Adrenal gland (tissue), 12 donors: ENCODE results near the gene IL1RAPL2. TPM values are rescaled to one million over a fixed set of nuclear protein-coding genes. Genes with fewer than 3 reads are reported as not detected.

ENCODE experiments used
- DNase-seq, 7 donors: peaks; one replicate each; pipeline ENCODE4 v3.0.0-alpha.2; 2019 to 2020
- H3K27ac ChIP-seq, 5 donors: fragments of 200-600 bp; sonication (generic) in 4 of 5; 1 replicate in 3 of 5; 2 replicates in 2 of 5; pipeline versions ENCODE4 v1.5.1 to v1.8.0; 2016 to 2020; ENCODE audit warnings: mild to moderate bottlenecking in 1 of 5
- H3K27me3 ChIP-seq: fragments of 200-600 bp; 2 replicates; pipeline ENCODE4 v1.8.0; 2021
- H3K36me3 ChIP-seq, 2 donors: fragments of 200-600 bp; replicated peaks in 1 of 2; 1 replicate in 1 of 2; 2 replicates in 1 of 2; pipeline versions ENCODE4 v1.5.1 to v1.8.0; 2018 to 2022
- H3K4me1 ChIP-seq, 2 donors: fragments of 200-600 bp; replicated peaks in 1 of 2; 1 replicate in 1 of 2; 2 replicates in 1 of 2; pipeline versions ENCODE4 v1.5.1 to v1.8.0; 2018 to 2021
- H3K4me3 ChIP-seq, 4 donors: fragments of 200-600 bp; sonication (generic) in 3 of 4; one replicate each; pipeline ENCODE4 v1.5.1; 2016 to 2018
- H3K9me3 ChIP-seq, 3 donors: fragments of 200-600 bp; sonication (generic) in 1 of 3; replicated peaks in 1 of 3; 1 replicate in 2 of 3; 2 replicates in 1 of 3; pipeline versions ENCODE4 v1.5.1 to v1.8.0; 2016 to 2021
- CTCF ChIP-seq, 6 experiments: fragments of 450-650 bp in 4 of 6; fragments of 200-600 bp in 2 of 6; sonication (generic) in 1 of 6; IDR thresholded peaks; 1 replicate in 5 of 6; 2 replicates in 1 of 6; pipeline versions ENCODE4 v1.5.1 to v1.8.0; 2016 to 2021; ENCODE audit warnings: antibody characterized with exemption in 6 of 6, mild to moderate bottlenecking in 2 of 6, moderate library complexity in 1 of 6
- POLR2A ChIP-seq, 2 donors: fragments of 450-650 bp; IDR thresholded peaks; one replicate each; pipeline ENCODE4 v1.6.1; 2017; ENCODE audit warnings: antibody characterized with exemption in 2 of 2, mild to moderate bottlenecking in 2 of 2, moderate library complexity in 1 of 2
- WGBS, 4 donors: extraction: QIAGEN DNeasy Blood & Tissue Kit in 2 of 4; methylation state at CpG; one replicate each; pipeline versions ENCODE4 v1.1.5 to v1.1.7; 2013 to 2017; 5-methylcytosine and 5-hydroxymethylcytosine counted together
- intact Hi-C, 2 donors: fragments of 100-400 bp; cut with DNase I; formaldehyde crosslinking; loops; one replicate each; pipeline versions ENCODE4 v1.14.1 to v1.15.0; 2022 to 2023
- polyA plus RNA-seq, 3 donors: library from polyadenylated mRNA; stranded (reverse); fragments of 200-250 nt in 2 of 3; fragments of 350-450 nt in 1 of 3; fragmentation: Illumina TruSeq in 1 of 3; extraction: RNeasy Lipid Tissue Mini Kit (QIAGEN cat#74804) in 1 of 3; gene quantifications; one replicate each; pipeline ENCODE4 v1.2.3, GENCODE V29; 2013 to 2014
- total RNA-seq, 9 donors: library from RNA; depleted of rRNA in 4 of 9; stranded (reverse); fragments of >200 nt in 4 of 9; fragments of 120-200 nt in 1 of 9; fragmentation: NEBNext Ultra II Directional in 1 of 9; extraction: Animal tissue kit (Norgen Biotek cat#: 25700) in 1 of 9; gene quantifications; one replicate each; pipeline versions ENCODE4 v1.1.0 to v1.2.4, GENCODE V29; 2013 to 2023
- donor health status: healthy with polysubstance abuse.
- donor health status: Bipolar disorder and iron deficiency.
- donor health status: DM: yes; HTN: yes; CAD: no.
- donor health status: DM: no; HTN: no; CAD: no.
- donor health status: DM: no; HTN: no; CAD: no.
- donor health status: DM: yes; HTN: yes; CAD: no.

IL1RAPL2 gene
- total and polyA plus RNA-seq, 12 donors: 0.27 to 8.4 (median 0.64) TPM; not detected in 5

- intact Hi-C loops: no loop called here
- no peak for DNase-seq
- H3K36me3 ChIP-seq: no peaks in the 10 kb centered on the region
- no peak overlapping the region for H3K27ac ChIP-seq
- WGBS, 4 donors: 25 to 51% (median 42%) methylated on average over 4 of the region's 4 CpGs
- H3K4me3 ChIP-seq: no peak overlapping the region
- H3K4me1 ChIP-seq: no peaks in the 10 kb centered on the region
- H3K27me3 ChIP-seq: peaks cover 6% of the 10 kb centered on the region
- no peaks in the 10 kb centered on the region for H3K9me3 ChIP-seq
- TF ChIP-seq POLR2A (IDR thresholded peaks at IDR 0.05) (no peak), CTCF (IDR thresholded peaks at IDR 0.05) (no peak)
These were observed 554.5 kb downstream of the IL1RAPL2 start for GRCh38 chrX:105120463-105120862.

DNA sequence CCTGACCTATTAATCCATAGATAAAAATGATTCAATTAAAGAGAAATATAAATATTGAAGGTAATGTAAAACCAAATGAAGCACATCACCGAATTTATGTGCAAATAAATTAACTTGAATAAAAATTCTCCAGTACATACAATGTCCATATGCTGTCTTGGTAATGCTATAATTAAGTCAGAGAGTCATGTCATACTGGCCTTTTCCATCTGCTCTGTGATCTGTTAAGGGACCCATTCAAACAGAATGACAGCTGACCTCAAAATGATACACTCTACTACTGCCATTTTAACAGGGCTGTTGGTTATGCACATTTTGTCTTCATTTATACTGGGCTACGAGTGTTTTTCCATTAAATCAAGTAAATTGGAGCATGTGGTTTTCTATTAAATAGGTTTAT, 555.2 kb downstream of the IL1RAPL2 start:
- Histone ChIP-seq H3K36me3 (no peaks in the 10 kb centered on the region), H3K4me1 (no peaks in the 10 kb centered on the region), H3K27me3 (peaks cover 10% of the 10 kb centered on the region), H3K4me3 (no peak overlapping the region), H3K27ac (no peak overlapping the region), H3K9me3 (no peaks in the 10 kb centered on the region)
- TF ChIP-seq CTCF (IDR thresholded peaks at IDR 0.05) (no peak), POLR2A (IDR thresholded peaks at IDR 0.05) (no peak)
- DNase-seq: no peak
- WGBS, 4 donors: 51 to 72% (median 62%) methylated on average over 2 of the region's 2 CpGs
- intact Hi-C loops: no loop called here

- TF ChIP-seq POLR2A (IDR thresholded peaks at IDR 0.05) (no peak), CTCF (IDR thresholded peaks at IDR 0.05) (no peak)
- Histone ChIP-seq H3K4me1 (no peaks in the 10 kb centered on the region), H3K27ac (no peak overlapping the region), H3K36me3 (no peaks in the 10 kb centered on the region), H3K27me3 (peaks cover 17% of the 10 kb centered on the region), H3K4me3 (no peak overlapping the region), H3K9me3 (no peaks in the 10 kb centered on the region)
- DNase-seq: no peak
- intact Hi-C loops: no loop called here
These were observed 560.2 kb downstream of the IL1RAPL2 start for GRCh38 chrX:105126201-105126600.

DNA sequence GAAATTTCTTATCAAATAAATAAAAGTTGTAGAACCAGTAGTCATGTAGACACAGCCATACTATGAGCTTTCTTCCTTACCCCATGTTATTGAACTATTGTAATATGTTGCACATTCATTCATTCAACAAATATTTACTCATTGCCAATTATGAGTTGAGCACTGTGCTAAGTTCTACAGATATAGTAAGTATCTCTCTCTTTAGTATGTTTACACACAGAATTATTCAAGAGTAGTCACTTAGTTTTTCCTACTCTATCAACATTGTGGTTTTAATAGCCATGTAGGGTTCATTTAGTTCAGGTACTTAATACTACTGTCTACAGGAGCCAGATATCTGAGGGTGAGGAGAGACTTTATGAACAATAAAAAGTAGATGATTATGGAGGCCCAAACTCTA, 568.3 kb downstream of the IL1RAPL2 start:
- Histone ChIP-seq H3K4me1 (no peaks in the 10 kb centered on the region), H3K27me3 (peaks cover 23% of the 10 kb centered on the region), H3K4me3 (no peak overlapping the region), H3K27ac (no peak overlapping the region), H3K9me3 (no peaks in the 10 kb centered on the region), H3K36me3 (no peaks in the 10 kb centered on the region)
- intact Hi-C loops: no loop called here
- no peak for DNase-seq
- TF ChIP-seq CTCF (IDR thresholded peaks at IDR 0.05): no peak
- no peak for TF ChIP-seq POLR2A (IDR thresholded peaks at IDR 0.05)
